Right lobe of liver (tissue), 4 donors: ENCODE measurements around the gene GRIA3.

Experiments used
- POLR2A ChIP-seq: fragments of 450-650 bp; IDR thresholded peaks from one replicate; pipeline ENCODE4 v1.6.1; 2017; ENCODE audit warnings: antibody characterized with exemption, mild to moderate bottlenecking
- TF ChIP-seq, protein P1 (sequence below), 4 donors: fragments of 200-600 bp in 3 of 4; fragments of 450-650 bp in 1 of 4; IDR thresholded peaks; one replicate each; pipeline versions ENCODE4 v1.5.1 to v1.8.0; 2016 to 2022; ENCODE audit warnings: antibody characterized with exemption in 4 of 4, mild to moderate bottlenecking in 2 of 4
- donor health status: DM: no; HTN: no; CAD: no.
- donor health status: DM: no; HTN: no; CAD: no.
- donor health status: DM: no; HTN: yes; CAD: no.

DNA sequence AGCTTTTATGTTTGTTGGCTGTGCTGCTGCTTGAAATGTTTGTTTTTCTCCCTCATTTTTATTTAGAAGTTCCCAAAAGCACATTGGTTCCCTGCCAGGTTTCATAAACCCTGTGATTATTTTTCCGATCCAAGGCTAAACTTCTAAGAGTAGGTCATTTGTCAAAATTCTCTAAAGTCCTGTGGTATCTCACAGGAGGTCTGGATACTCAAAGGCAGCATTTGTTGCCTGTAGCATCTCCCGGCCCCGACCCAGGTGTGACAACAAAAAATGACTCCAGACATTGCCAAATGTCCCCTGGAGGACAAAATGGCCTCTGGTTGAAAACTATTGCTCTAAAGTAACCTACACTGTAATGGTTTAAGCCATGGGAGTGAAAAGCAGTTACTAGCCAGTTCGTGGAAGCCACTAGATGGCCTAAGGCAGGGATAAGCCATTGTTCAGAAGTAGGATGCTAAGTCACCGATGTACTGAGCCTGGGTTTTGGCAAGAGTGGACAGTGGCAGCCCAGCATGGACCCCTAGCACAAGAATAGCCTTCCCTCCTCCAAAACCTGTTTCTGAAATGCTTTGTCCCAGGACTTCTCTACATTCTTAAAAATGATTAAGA lies 292.6 kb downstream of the GRIA3 start:
- TF ChIP-seq, protein P1, sequence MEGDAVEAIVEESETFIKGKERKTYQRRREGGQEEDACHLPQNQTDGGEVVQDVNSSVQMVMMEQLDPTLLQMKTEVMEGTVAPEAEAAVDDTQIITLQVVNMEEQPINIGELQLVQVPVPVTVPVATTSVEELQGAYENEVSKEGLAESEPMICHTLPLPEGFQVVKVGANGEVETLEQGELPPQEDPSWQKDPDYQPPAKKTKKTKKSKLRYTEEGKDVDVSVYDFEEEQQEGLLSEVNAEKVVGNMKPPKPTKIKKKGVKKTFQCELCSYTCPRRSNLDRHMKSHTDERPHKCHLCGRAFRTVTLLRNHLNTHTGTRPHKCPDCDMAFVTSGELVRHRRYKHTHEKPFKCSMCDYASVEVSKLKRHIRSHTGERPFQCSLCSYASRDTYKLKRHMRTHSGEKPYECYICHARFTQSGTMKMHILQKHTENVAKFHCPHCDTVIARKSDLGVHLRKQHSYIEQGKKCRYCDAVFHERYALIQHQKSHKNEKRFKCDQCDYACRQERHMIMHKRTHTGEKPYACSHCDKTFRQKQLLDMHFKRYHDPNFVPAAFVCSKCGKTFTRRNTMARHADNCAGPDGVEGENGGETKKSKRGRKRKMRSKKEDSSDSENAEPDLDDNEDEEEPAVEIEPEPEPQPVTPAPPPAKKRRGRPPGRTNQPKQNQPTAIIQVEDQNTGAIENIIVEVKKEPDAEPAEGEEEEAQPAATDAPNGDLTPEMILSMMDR (IDR thresholded peaks at IDR 0.05), result no peak
- TF ChIP-seq POLR2A, result no peak
